ENCODE data around the gene HOXB8.

The HOXB8 gene

GRCh38 chr17:48621410-48622392 is 6.6 kb upstream of the HOXB8 start:
- no peak for TF ChIP-seq SIN3A (IDR thresholded peaks at IDR 0.05; ENCODE audit: borderline replicate concordance, insufficient read depth, low read length)
- no peak for TF ChIP-seq REST (IDR thresholded peaks at IDR 0.05; ENCODE audit: insufficient read depth in 1 of 2, low read depth in 2 of 2, low read length in 2 of 2)
- TF ChIP-seq TAF1 (IDR thresholded peaks at IDR 0.05; ENCODE audit: borderline replicate concordance, insufficient read depth, low read length) = no peak
- TF ChIP-seq FOXP2 (optimal IDR thresholded peaks at IDR 0.05; ENCODE audit: borderline replicate concordance, extremely low read depth, extremely low read length, insufficient read depth) = no peak
- TF ChIP-seq POLR2AphosphoS5 (IDR thresholded peaks at IDR 0.05; ENCODE audit: low read depth, low read length) = no peak

GRCh38 chr17:48620461-48621139 is 5.5 kb upstream of the HOXB8 start:
- TF ChIP-seq REST (IDR thresholded peaks at IDR 0.05; ENCODE audit: insufficient read depth in 1 of 2, low read depth in 2 of 2, low read length in 2 of 2) = no peak
- TF ChIP-seq FOXP2 (optimal IDR thresholded peaks at IDR 0.05; ENCODE audit: borderline replicate concordance, extremely low read depth, extremely low read length, insufficient read depth) = no peak
- TF ChIP-seq SIN3A (IDR thresholded peaks at IDR 0.05; ENCODE audit: borderline replicate concordance, insufficient read depth, low read length) = no peak
- TF ChIP-seq POLR2AphosphoS5 (IDR thresholded peaks at IDR 0.05; ENCODE audit: low read depth, low read length) = no peak
- no peak for TF ChIP-seq TAF1 (IDR thresholded peaks at IDR 0.05; ENCODE audit: borderline replicate concordance, insufficient read depth, low read length)

- no peak for TF ChIP-seq TAF1 (IDR thresholded peaks at IDR 0.05; ENCODE audit: borderline replicate concordance, insufficient read depth, low read length)
- TF ChIP-seq POLR2AphosphoS5 (IDR thresholded peaks at IDR 0.05; ENCODE audit: low read depth, low read length) = no peak
- no peak for TF ChIP-seq SIN3A (IDR thresholded peaks at IDR 0.05; ENCODE audit: borderline replicate concordance, insufficient read depth, low read length)
- TF ChIP-seq REST (IDR thresholded peaks at IDR 0.05; ENCODE audit: insufficient read depth in 1 of 2, low read depth in 2 of 2, low read length in 2 of 2) = no peak
- TF ChIP-seq FOXP2 (optimal IDR thresholded peaks at IDR 0.05; ENCODE audit: borderline replicate concordance, extremely low read depth, extremely low read length, insufficient read depth) = no peak
These were observed 4.8 kb upstream of the HOXB8 start for GRCh38 chr17:48619826-48620449.

GRCh38 chr17:48618256-48618896 is 3.3 kb upstream of the HOXB8 start:
- no peak for TF ChIP-seq REST (IDR thresholded peaks at IDR 0.05; ENCODE audit: insufficient read depth in 1 of 2, low read depth in 2 of 2, low read length in 2 of 2)
- no peak for TF ChIP-seq FOXP2 (optimal IDR thresholded peaks at IDR 0.05; ENCODE audit: borderline replicate concordance, extremely low read depth, extremely low read length, insufficient read depth)
- TF ChIP-seq SIN3A (IDR thresholded peaks at IDR 0.05; ENCODE audit: borderline replicate concordance, insufficient read depth, low read length) = no peak
- TF ChIP-seq TAF1 (IDR thresholded peaks at IDR 0.05; ENCODE audit: borderline replicate concordance, insufficient read depth, low read length) = no peak
- no peak for TF ChIP-seq POLR2AphosphoS5 (IDR thresholded peaks at IDR 0.05; ENCODE audit: low read depth, low read length)
